Measurements from ENCODE around the gene PKN2. TPM values are rescaled to one million over a fixed set of nuclear protein-coding genes. Genes with fewer than 3 reads are reported as not detected.

Gene PKN2
- total and polyA plus RNA-seq, 2 of the 8 experiments (the other 6 are each of a cell fraction or from before 2014, with no cell fraction given): 7.8 to 32.0 TPM

DNA sequence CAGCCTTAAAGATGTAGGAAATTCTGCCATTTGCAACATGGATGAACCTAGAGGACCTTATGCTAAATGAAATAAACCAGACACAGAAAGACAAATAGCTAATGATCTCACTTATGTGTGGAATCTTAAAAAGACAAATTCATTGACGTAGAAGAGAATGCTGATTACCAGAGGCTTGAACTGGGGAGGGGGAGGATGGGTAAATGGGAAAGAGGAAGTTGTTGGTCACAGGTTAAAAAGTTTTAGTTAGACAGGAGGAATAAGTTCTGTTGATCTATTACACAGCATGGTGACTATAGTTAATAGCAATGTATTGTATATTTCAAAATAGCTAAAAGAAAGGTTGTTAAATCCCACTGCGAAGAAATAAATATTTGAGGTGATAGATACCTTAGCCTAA is 62.8 kb downstream of the PKN2 start:
- H3K23ac ChIP-seq (ENCODE audit: insufficient read length): no peak overlapping the region
- no peaks in the 10 kb centered on the region; the same call in 1 of the 2 replicates for H3K79me1 ChIP-seq (ENCODE audit: low read depth, low read length)
- no peaks in the 10 kb centered on the region for H3K9me3 ChIP-seq (ENCODE audit: insufficient read depth in 2 of 2, low read depth in 1 of 2, low read length in 1 of 2)
- H3K4me1 ChIP-seq (replicated peaks in 1 of 4; ENCODE audit: control insufficient read depth in 3 of 4, insufficient read depth in 4 of 4, low read length in 3 of 4): peaks cover 0 to 2% (median 0%) of the 10 kb centered on the region in 4 experiments; a peak in 1 of 7 replicates
- no peak overlapping the region for H3K4ac ChIP-seq (replicated peaks; ENCODE audit: insufficient read length, low read depth, low read length)
- no peak overlapping the region for H2BK5ac ChIP-seq (ENCODE audit: low read depth, low read length)
- H3K79me2 ChIP-seq (ENCODE audit: control insufficient read depth in 1 of 2, insufficient read depth in 2 of 2, low read length in 2 of 2): no peaks in the 10 kb centered on the region
- H2AFZ ChIP-seq (ENCODE audit: low read length): no peak overlapping the region
- no peaks in the 10 kb centered on the region for H3K27me3 ChIP-seq (replicated peaks in 1 of 4; ENCODE audit: control insufficient read depth in 3 of 4, extremely low read depth in 1 of 4, insufficient read depth in 3 of 4, low read length in 3 of 4)
- H3K18ac ChIP-seq (ENCODE audit: extremely low read depth, low read length): no peak overlapping the region
- CTCF ChIA-PET (ENCODE audit: partially characterized antibody): interaction anchor here (1.1 kb wide), 1 partner anchor 11 kb away, joined by 5 read pairs; no protein-coding TSS in a partner anchor
- H3K23me2 ChIP-seq (ENCODE audit: low read depth, low read length): no peaks in the 10 kb centered on the region
- H3K36me3 ChIP-seq (ENCODE audit: control insufficient read depth in 2 of 4, insufficient read depth in 4 of 4, low read length in 3 of 4): no peaks in the 10 kb centered on the region; a peak in 1 of 8 replicates
- no peak overlapping the region for H4K5ac ChIP-seq (ENCODE audit: insufficient read length, low read depth, low read length)
- no peak overlapping the region for H4K8ac ChIP-seq (ENCODE audit: extremely low read depth, insufficient read depth, low read length)
- no peak overlapping the region for H3K27ac ChIP-seq (ENCODE audit: low read depth, low read length)
- no peak for FAIRE-seq
- POLR2A ChIA-PET (ENCODE audit: partially characterized antibody): no interaction called here
- no peak overlapping the region for H3K4me3 ChIP-seq (ENCODE audit: extremely low read depth in 1 of 4, insufficient read depth in 2 of 4, low read depth in 3 of 4, low read length in 4 of 4)
- H2BK15ac ChIP-seq (ENCODE audit: low read length): no peak overlapping the region
- H2BK120ac ChIP-seq (replicated peaks; ENCODE audit: low read depth, low read length): no peak overlapping the region
- H4K91ac ChIP-seq (replicated peaks; ENCODE audit: insufficient read length, low read length): no peak overlapping the region
- 80% methylated on average over 2 of the region's 2 CpGs; no CpG with 5 or more reads in 1 of the 2 experiments for WGBS, 2 experiments (ENCODE audit: extremely low coverage in 1 of 2, insufficient coverage in 1 of 2, insufficient read length in 1 of 2, insufficient replicate concordance in 2 of 2, low coverage in 1 of 2, low lambda C conversion rate in 2 of 2, missing lambda C conversion rate in 1 of 2)
- H2AK5ac ChIP-seq (ENCODE audit: low read depth, low read length): no peak overlapping the region
- H3K9ac ChIP-seq (replicated peaks in 1 of 4; ENCODE audit: extremely low read depth in 1 of 4, low read depth in 3 of 4, low read length in 3 of 4): no peak overlapping the region
- no peak overlapping the region for H3K14ac ChIP-seq (ENCODE audit: insufficient read length)
- no peak overlapping the region for H3K56ac ChIP-seq (replicated peaks; ENCODE audit: insufficient read length, low read depth, low read length)
- no peak overlapping the region for H2BK20ac ChIP-seq (ENCODE audit: low read length)
- DNase-seq (ENCODE audit: low read depth in 1 of 2, low spot score in 2 of 2): no peak
- no peaks in the 10 kb centered on the region for H4K20me1 ChIP-seq (replicated peaks in 1 of 2; ENCODE audit: control insufficient read depth in 1 of 2, insufficient read depth in 2 of 2, low read length in 2 of 2)
- H2BK12ac ChIP-seq (ENCODE audit: low read depth, low read length): no peak overlapping the region
- no peak overlapping the region for H3K4me2 ChIP-seq (ENCODE audit: insufficient read depth in 1 of 2, low read depth in 2 of 2, low read length in 2 of 2)
- TF ChIP-seq HDAC6 (IDR thresholded peaks at IDR 0.05; ENCODE audit: low read depth, low read length): no peak
- TF ChIP-seq RAD21 (IDR thresholded peaks at IDR 0.05 in 1 of 2, conservative IDR thresholded peaks at IDR 0.05 in 1 of 2; ENCODE audit: low read depth in 2 of 2, low read length in 2 of 2): no peak
- no peak for TF ChIP-seq EGR1 (IDR thresholded peaks at IDR 0.05; ENCODE audit: borderline replicate concordance, low read depth, low read length)
- no peak for TF ChIP-seq PHF8 (conservative IDR thresholded peaks at IDR 0.05; ENCODE audit: low read depth, low read length)
- TF ChIP-seq TAF1 (IDR thresholded peaks at IDR 0.05; ENCODE audit: low read depth, low read length): no peak
- TF ChIP-seq FOSL1 (IDR thresholded peaks at IDR 0.05; ENCODE audit: insufficient read depth, low read depth, low read length): no peak
- no peak for TF ChIP-seq CREB1 (IDR thresholded peaks at IDR 0.05)
- no peak for TF ChIP-seq NRF1 (IDR thresholded peaks at IDR 0.05; ENCODE audit: low read depth, low read length)
- TF ChIP-seq BRCA1 (IDR thresholded peaks at IDR 0.05; ENCODE audit: low read depth, low read length): no peak
- TF ChIP-seq GABPA (IDR thresholded peaks at IDR 0.05; ENCODE audit: borderline replicate concordance, insufficient read depth, low read length): no peak
- TF ChIP-seq RNF2 (IDR thresholded peaks at IDR 0.05; ENCODE audit: borderline replicate concordance, low read depth, low read length, missing control alignments, poor library complexity, severe bottlenecking): no peak

Data from H1 (cell line).